Right atrium auricular region (tissue), 2 donors: ENCODE data around the gene GLIPR1. TPM values are rescaled to one million over a fixed set of nuclear protein-coding genes. Genes with fewer than 3 reads are reported as not detected.

Experiments used
- DNase-seq: peaks from one replicate; pipeline ENCODE4 v3.0.0-alpha.2; 2019; ENCODE audit warnings: low spot score
- H3K27ac ChIP-seq, 2 donors: fragments of 200-600 bp; sonication (generic); 1 replicate in 1 of 2; 2 replicates in 1 of 2; pipeline ENCODE4 v1.5.1; 2016 to 2019
- H3K27me3 ChIP-seq, 2 donors: fragments of 200-600 bp; sonication (generic); one replicate each; pipeline versions ENCODE4 v1.5.1 to v1.6.0; 2017 to 2019
- H3K36me3 ChIP-seq: fragments of 200-600 bp; sonication (generic); one replicate; pipeline ENCODE4 v1.5.1; 2016
- H3K4me1 ChIP-seq, 2 donors: fragments of 200-600 bp; sonication (generic); one replicate each; pipeline versions ENCODE4 v1.5.1 to v1.6.0; 2017 to 2019
- H3K4me3 ChIP-seq, 2 donors: fragments of 200-600 bp; sonication (generic); 1 replicate in 1 of 2; 2 replicates in 1 of 2; pipeline ENCODE4 v1.5.1; 2017 to 2019; ENCODE audit warnings: mild to moderate bottlenecking in 1 of 2, moderate library complexity in 1 of 2
- H3K9me3 ChIP-seq, 2 donors: fragments of 200-600 bp; sonication (generic); one replicate each; pipeline ENCODE4 v1.5.1; 2019
- total RNA-seq, 2 donors: library from RNA; depleted of rRNA; stranded (reverse); fragments of >200 nt; gene quantifications; one replicate each; pipeline ENCODE4 v1.1.0, GENCODE V29; 2016
- TF ChIP-seq, protein P1 (sequence below), 2 donors: fragments of 200-600 bp; sonication (generic); IDR thresholded peaks; one replicate each; pipeline ENCODE4 v1.5.1; 2019; ENCODE audit warnings: antibody characterized with exemption in 2 of 2

GLIPR1 gene
- total RNA-seq, 2 donors from 2014 or later, result 6.4 to 14.1 TPM

DNA sequence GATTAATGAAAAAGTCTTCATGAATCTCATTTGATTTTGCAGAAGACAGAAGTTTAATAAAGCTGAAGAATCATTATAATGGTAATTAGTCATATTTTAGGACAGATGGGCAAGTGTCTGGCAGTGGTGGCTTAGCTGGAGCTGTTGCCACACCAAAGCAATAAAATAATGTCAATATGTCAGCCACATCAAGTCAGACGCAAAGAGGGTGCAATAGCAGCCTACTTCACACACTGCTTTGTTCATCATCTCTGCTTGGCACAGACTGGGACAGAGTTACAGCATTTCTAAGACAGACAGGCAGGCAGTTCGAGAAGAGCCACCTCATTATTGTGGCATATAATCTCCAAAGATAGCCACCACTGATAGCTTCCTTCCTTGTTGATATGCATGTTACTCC lies 47.7 kb downstream of the GLIPR1 start:
- no peak overlapping the region for H3K4me3 ChIP-seq
- H3K4me1 ChIP-seq, result peaks cover 0 to 7% of the 10 kb centered on the region in 2 donors
- H3K27me3 ChIP-seq, result no peaks in the 10 kb centered on the region
- DNase-seq, result no peak
- no peaks in the 10 kb centered on the region for H3K36me3 ChIP-seq
- no peak overlapping the region for H3K27ac ChIP-seq
- TF ChIP-seq, protein P1, sequence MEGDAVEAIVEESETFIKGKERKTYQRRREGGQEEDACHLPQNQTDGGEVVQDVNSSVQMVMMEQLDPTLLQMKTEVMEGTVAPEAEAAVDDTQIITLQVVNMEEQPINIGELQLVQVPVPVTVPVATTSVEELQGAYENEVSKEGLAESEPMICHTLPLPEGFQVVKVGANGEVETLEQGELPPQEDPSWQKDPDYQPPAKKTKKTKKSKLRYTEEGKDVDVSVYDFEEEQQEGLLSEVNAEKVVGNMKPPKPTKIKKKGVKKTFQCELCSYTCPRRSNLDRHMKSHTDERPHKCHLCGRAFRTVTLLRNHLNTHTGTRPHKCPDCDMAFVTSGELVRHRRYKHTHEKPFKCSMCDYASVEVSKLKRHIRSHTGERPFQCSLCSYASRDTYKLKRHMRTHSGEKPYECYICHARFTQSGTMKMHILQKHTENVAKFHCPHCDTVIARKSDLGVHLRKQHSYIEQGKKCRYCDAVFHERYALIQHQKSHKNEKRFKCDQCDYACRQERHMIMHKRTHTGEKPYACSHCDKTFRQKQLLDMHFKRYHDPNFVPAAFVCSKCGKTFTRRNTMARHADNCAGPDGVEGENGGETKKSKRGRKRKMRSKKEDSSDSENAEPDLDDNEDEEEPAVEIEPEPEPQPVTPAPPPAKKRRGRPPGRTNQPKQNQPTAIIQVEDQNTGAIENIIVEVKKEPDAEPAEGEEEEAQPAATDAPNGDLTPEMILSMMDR (IDR thresholded peaks at IDR 0.05), result no peak
- H3K9me3 ChIP-seq, result no peaks in the 10 kb centered on the region

DNA sequence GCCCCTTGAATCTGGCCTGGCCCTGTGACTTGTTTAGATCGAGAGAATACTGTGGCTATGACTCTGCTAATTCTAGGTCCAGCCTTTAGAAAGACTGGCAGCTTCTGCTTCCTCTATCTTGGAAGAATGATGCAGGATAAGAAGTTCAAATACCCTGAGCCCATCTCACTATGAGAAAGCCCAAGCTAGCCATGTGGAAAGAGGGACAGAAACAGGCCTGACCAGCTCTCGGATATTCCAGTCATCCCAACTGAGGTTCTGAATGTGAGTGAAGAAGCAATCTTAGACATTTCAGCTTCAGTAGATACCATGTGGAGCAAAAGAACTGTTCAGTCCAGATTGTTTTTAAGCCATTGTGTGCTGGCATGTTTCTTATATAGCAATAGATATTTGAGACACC lies 48.1 kb downstream of the GLIPR1 start:
- no peaks in the 10 kb centered on the region for H3K36me3 ChIP-seq
- no peak overlapping the region for H3K27ac ChIP-seq
- DNase-seq, result no peak
- H3K4me1 ChIP-seq, result peaks cover 0 to 7% of the 10 kb centered on the region in 2 donors
- H3K27me3 ChIP-seq, result no peaks in the 10 kb centered on the region
- TF ChIP-seq, protein P1 (IDR thresholded peaks at IDR 0.05), result no peak
- H3K4me3 ChIP-seq, result no peak overlapping the region
- no peaks in the 10 kb centered on the region for H3K9me3 ChIP-seq

DNA sequence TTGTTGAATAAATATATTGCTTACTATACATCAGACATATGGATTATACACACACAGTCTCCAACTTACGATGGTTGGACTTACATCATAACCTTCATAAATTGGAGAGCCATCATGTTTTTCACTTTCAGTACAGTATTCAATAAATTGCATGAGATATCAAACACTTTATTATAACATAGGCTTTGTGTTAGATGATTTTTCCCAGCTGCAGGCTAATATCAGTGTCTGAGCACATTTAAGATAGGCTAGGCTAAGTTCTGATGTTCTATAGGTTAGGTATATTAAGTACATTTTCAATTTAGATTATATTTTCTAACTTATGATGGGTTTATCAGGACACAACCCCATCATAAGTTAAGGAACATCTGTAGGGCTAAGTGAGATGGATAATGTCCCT lies 48.8 kb downstream of the GLIPR1 start:
- Histone ChIP-seq H3K27me3 (no peaks in the 10 kb centered on the region), H3K9me3 (no peaks in the 10 kb centered on the region), H3K4me3 (no peak overlapping the region), H3K27ac (no peak overlapping the region), H3K4me1 (peaks cover 0 to 7% of the 10 kb centered on the region in 2 donors), H3K36me3 (no peaks in the 10 kb centered on the region)
- TF ChIP-seq, protein P1 (IDR thresholded peaks at IDR 0.05), result no peak
- no peak for DNase-seq

DNA sequence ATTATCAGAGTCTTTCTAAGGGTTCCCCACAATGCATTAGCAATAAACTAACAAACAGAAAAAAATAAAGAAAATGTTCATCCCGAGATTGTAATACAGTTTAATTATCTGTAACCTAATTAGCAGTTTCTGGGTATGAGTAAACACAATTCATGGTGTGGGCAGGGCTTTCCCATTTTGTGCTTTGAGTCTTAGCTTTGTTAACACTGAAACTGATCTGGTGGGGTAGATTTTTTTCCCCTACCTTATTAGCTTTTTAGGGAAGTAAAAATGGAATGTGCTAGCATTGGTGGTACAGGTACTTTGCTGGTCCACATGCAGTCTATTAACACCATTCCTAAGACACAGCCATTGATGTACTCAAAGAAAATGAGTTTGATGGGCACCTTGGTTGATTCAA lies 49.3 kb downstream of the GLIPR1 start:
- no peaks in the 10 kb centered on the region for H3K36me3 ChIP-seq
- peaks cover 0 to 7% of the 10 kb centered on the region in 2 donors for H3K4me1 ChIP-seq
- H3K9me3 ChIP-seq, result no peaks in the 10 kb centered on the region
- no peak overlapping the region for H3K27ac ChIP-seq
- no peaks in the 10 kb centered on the region for H3K27me3 ChIP-seq
- DNase-seq, result no peak
- TF ChIP-seq, protein P1 (IDR thresholded peaks at IDR 0.05), result no peak
- H3K4me3 ChIP-seq, result no peak overlapping the region

DNA sequence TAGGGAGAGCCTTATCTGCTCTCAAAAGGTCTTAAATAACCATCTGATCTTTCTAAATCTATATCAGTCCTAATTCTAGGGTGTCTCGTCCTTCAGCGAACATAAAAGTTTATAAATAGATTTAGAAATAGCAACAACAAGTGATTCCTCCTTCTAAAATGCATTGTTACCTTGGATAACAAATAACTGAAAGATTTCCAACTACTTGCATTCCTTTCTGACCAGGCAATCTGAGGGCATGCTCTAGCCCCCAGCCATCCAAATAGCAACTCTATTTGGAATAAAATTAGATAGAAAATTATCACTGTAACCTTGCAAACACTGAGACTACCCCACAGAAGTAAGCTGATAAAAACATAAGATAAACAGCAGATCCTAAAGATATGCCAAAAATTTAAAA lies 52.7 kb downstream of the GLIPR1 start:
- H3K4me1 ChIP-seq, result no peaks in the 10 kb centered on the region
- no peaks in the 10 kb centered on the region for H3K27me3 ChIP-seq
- no peaks in the 10 kb centered on the region for H3K9me3 ChIP-seq
- H3K4me3 ChIP-seq, result no peak overlapping the region
- TF ChIP-seq, protein P1 (IDR thresholded peaks at IDR 0.05), result no peak
- no peak for DNase-seq
- H3K36me3 ChIP-seq, result no peaks in the 10 kb centered on the region
- no peak overlapping the region for H3K27ac ChIP-seq

DNA sequence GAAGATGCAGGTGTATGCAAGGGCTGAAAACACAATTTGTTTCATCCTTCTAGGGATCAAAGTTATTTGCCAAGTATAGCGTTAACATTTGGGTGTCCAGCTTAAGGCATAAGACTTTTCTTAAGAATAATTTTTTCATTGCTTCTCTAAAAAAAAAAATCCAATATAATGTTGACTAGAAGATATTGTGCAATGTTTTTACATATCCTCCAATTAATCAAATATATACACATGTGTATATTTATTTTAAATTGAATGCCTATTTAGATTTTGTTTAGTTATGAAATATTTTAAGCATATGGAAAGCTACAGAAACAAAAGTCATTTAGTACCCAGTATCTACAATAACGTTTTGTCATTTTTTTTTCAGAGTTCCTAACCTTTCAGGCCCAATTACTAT lies 59.3 kb downstream of the GLIPR1 start:
- no peaks in the 10 kb centered on the region for H3K9me3 ChIP-seq

More for the DNA sequence above, 59.3 kb downstream of the GLIPR1 start:
- H3K4me1 ChIP-seq, result no peaks in the 10 kb centered on the region
- H3K4me3 ChIP-seq, result no peak overlapping the region
- H3K27ac ChIP-seq, result no peak overlapping the region
- H3K36me3 ChIP-seq, result no peaks in the 10 kb centered on the region
- TF ChIP-seq, protein P1 (IDR thresholded peaks at IDR 0.05), result no peak
- no peaks in the 10 kb centered on the region for H3K27me3 ChIP-seq
- DNase-seq, result no peak
